GM18499 (cell line): ENCODE results near the gene TRIM54.
"Not testable (repeated sequence)": the region's sequence is repeated elsewhere in the genome, so short reads cannot be mapped to it uniquely, and the experiment has no call there.

ENCODE experiments used
- ATAC-seq: cut with Tn5 transposase; IDR thresholded peaks from one replicate; pipeline ENCODE4 v1.9.1; 2021; ENCODE audit warnings: moderate number of reproducible peaks; ENCODE audit not compliant: insufficient read depth, unreplicated experiment

The TRIM54 gene

DNA sequence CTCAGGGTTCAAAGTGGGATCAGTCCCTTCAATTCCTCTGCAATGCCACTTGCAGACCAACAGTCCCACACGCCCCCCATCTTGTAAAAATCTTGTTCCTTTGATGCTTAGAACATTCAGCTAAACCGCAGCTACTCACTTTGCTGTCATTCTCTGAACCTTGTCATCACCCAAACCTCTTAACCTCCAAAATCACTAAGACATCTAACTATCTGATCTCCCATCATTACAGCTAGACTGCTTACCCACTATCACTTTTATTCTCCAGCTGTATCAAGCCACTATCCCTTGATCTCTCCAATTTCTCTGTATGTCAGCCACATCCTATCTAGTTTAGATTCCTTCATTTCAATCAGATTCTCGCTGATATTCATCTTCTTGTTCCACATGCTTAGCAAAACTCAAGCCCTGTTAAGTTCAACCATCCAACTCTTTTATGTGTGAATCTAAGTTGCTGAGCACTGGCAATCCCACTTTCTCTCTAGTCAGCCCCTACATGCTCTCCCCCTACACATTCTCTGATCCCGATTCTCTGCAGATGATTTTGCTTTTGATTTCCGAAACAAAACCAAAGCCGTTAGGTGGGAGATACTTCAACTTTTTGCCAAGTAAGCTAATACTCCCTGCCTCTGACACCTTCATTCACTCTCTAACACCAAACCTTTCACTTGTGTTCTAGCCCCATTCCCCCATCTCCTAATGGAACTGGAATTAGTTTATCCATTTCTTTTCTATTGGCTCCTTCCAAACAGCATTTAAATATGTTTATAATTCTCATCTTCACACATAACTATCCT lies 69.8 kb downstream of the TRIM54 start:
- ATAC-seq, result no peak

DNA sequence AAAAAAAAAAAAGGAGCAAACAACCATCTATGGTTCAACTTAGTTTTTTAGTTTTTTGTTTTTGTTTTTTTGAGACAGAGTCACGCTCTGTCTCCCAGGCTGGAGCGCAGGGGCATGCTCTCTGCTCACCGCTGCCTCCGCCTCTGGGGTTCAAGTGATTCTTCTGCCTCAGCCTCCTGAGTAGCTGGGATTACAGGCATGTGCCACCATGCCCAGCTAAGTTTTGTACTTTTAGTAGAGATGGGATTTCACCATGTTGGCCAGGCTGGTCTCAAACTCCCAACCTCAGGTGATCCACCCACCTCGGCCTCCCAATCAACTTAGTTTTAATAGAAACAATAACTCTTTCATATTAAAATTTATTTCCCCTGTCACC lies 71.1 kb downstream of the TRIM54 start:
- ATAC-seq, result not testable (repeated sequence)

DNA sequence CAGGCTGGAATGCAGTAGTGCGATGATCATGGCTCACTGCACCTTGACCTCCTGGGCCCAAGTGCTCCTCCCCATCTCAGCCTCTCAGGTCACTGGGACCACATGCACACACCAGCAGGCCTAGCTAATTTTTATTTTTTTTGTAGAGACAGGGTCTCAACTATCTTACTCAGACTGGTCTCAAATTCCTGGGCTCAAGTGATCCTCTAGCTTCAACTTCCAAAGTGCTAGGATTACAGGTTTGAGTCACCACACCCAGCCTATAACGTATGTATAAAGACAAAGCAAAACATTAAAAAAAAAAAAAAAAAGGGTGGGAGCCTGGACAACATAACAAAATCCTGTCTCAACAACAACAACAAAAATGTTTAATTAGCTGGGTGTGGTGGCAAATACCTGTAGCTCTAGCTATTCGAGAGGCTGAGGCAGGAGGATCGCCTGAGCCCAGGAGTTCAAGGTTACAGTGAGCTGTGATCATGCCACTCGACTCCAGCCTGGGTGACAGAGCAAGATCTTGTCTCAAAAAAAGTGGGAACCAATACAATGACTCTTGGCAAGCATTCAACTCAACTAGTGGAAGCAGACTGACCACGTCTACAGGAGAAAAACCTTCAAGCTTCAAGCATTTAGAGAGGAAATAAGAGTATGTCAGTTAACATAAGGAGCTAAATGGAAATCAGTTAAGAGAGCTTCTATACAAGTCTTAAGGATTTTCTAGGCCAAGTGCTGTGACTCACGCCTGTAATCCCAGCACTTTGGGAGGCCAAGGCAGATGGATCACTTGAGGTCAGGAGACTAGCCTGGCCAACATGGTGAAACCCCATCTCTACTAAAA lies 71.8 kb downstream of the TRIM54 start:
- no peak for ATAC-seq

DNA sequence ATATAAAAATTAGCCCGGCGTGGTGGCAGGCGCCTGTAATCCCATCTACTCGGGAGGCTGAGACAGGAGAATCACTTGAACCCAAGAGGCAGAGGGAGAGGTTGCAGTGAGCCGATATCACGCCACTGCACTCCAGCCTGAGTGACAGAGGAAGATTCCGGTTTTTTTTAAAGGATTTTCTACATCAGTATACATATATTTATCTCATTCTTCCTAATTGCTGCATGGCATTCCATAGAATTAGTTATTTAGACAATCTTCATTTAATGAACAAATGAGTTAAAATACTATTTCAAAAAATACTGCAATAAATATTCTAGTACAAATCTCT lies 72.3 kb downstream of the TRIM54 start:
- no peak for ATAC-seq

DNA sequence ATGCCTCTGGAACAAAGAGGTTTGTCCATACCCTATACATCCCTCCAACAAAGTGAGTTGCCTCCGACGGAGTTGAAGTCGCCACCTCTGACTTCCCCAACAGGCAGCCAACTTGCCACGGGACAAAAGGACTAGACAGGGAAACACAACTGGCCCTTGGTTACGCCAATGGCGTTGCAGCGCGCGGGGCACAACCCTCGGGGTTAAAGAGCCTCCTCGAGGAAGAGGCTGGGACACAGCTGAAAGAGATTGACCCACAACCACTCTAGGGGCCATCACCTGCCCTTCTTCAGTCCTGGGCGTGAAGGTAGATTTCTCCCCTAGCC lies 73.8 kb downstream of the TRIM54 start:
- peak; percentile 23 for ATAC-seq

DNA sequence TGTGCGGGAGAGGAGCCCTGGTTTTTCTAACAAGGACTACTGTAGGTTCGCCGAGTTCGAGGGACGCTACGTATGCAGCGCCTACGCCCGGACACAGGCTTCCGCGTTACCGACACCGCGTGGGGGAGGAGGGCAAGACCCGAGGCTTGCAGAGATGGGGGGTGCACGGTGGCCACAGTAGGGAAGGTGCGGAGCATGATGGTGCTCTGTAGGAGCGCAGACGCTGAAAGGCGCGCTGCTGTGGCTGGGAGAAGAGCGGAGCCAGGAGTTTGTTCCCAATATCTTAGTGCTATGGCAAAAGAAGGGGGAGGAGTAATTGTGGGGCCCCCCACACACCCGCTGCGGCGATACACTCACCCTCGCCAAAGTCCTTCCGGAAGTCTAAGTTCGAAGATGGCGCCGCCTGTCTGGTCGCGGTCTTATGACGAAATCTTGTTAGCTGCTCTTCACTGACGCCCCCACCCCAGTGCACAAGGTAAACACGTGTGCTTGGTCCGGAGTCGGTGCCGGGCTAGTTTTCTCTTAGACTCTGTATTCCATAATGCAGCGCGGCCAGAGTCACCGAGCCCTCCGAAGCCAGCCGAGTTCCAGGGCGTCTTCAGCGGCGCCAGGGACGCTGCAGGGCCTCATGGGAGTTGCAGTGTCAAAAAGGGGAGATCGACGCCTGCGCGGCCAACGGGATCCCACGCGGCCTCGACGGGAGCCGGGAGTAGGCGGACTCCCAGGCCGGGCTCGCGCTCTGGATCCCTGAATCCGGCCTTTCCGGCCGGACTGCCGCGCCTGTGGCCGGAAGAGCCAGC lies 74.4 kb downstream of the TRIM54 start, which contains the start of gene GTF3C2:
Gene GTF3C2, minus strand, starts transcription at position 383 of the 800 bp plus-strand sequence. CDS start 13,210 bp downstream, outside the sequence.
- peak; percentile 60 for ATAC-seq
